Skin of body (tissue), 2 donors: Measurements from ENCODE around the gene MRE11. TPM values are rescaled to one million over a fixed set of nuclear protein-coding genes. Genes with fewer than 3 reads are reported as not detected.
"Not testable (repeated sequence)": the region's sequence is repeated elsewhere in the genome, so short reads cannot be mapped to it uniquely, and the experiment has no call there.

Experiments used
- DNase-seq: peaks from one replicate; lab custom pipeline; 2025; lab: John Stamatoyannopoulos, UW
- total RNA-seq: library from RNA; depleted of rRNA; stranded (reverse); fragments of >200 nt; gene quantifications from one replicate; pipeline ENCODE4 v1.2.3, GENCODE V29; 2014

Gene MRE11
- total RNA-seq, 1 donor from 2014 or later: 24.9 TPM

DNA sequence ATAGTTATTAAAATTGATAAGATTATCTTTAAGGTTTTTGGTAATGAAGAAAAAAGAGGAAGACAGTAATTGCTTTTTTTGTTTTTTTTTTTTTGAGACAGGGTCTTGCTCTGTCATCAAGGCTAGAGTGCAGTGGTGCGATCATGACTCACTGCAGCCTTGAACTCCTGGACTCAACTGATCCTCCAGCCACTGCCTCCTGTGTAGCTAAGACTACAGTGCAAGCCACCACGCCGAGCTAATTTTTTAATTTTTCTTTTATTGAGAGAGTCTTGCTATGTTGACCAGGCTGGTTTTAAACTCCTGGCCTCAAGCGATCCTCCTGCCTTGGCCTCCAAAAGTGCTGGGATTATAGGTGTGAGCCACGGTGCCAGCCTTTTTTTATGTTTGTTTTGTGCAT, 12.9 kb upstream of the MRE11 start:
- not testable (repeated sequence) for DNase-seq

DNA sequence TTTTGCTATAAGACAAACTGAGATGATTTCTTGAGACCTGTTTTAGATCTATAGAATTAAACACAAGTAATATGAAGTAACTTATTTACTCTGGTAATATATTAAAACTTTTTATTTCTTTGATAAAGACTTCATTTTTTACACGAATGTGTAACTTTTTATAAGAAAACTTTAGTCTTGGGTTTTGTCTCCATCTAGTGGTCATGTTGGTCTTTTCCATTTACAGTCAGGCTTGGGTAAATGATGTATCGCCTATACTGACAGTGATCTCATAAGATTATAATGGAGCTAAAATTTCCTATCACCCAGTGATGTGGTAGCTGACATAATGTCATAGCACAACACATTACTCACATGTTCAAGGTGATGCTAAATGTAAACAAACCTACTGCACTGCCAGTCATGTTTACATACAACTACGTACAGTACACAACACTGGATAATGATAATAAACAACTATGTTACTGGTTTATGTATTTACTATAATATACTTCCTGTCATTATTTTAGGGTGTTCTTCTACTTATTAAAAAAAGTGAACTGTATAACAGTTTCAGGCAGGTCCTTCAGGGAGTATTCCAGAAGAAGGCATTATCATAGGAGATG, 11.1 kb upstream of the MRE11 start:
- DNase-seq: peak; percentile 22

DNA sequence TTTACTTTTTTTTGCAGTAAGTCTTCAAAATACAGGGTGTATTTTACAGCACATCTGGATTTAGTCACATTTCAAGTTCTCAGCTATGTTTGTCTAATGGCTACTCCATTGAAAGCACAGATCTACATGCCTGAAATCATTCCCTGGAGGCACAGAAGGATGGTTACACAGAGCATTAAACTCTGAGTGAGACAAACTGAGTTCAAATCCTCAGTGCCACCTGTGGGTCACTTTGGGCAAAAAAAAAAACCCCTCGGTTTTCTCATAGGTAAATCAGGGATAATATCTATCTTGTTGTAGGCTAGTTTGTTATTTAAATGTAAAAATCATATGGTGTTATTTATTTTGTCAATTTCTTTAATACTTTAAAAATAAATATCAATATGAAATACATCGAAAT, 7.9 kb upstream of the MRE11 start:
- no peak for DNase-seq

DNA sequence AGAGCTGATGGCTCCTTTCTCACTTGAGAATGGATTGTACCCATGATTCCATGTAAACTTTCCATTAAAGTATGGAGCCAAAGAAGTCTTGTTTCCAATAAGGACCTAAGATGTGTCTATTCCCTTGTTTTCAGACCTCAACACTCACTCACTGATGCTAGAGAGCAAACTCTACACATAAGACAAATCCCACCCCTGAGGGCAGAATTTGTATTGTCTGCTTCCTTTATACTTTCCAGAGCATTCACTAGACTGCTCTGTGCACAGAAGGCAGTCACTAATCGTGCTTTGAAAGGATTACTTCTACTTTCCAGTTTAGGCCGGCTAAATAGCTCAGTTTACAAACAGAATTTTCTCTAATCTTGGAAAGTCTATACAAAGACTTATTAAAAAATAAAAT, 6.5 kb upstream of the MRE11 start:
- DNase-seq: no peak

DNA sequence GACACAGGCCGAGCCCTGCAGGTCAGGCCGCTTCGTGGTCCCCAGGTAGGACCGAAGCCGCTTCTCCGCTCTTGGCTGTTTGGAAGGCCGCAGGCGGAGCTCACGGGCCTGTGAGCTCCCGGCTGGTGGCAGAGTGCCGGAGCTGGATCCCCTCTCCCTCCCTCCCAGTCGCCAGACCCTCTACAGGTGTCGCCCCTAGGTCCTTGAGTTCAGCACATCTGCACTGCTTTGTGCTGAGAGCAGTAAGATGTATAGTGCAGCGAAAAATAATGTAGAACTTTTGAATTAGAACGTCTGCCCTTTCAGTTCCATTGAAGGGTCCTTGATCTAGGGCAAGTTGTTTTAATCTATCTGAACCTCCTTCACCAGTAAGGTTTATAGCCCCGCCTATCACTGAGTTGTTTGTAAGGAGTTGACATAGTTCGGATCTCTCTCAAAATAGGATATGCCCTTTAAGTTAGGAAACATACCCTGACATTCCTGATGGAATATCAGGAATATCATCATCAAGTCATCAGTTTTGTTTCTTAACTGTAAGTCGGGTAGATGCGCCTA, 559 bp upstream of the MRE11 start:
- no peak for DNase-seq

DNA sequence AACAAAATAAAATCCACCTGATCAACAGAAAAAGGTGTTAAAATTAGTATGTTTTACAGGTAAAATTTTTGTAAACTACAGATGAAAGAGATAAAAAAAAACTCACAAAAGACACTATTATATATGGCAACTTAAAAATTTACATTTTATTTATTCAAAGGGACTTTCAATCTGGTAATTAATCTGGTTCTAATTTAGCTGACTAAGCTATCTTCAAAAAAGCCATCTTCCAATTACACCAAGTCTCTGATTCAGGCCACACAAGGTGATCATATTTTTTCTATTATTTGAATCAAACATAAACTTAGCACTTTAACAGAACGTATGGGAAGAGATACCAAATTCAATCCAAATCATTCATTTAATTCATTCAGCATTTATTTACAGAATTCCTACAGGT, 7.6 kb downstream of the MRE11 start:
- no peak for DNase-seq

DNA sequence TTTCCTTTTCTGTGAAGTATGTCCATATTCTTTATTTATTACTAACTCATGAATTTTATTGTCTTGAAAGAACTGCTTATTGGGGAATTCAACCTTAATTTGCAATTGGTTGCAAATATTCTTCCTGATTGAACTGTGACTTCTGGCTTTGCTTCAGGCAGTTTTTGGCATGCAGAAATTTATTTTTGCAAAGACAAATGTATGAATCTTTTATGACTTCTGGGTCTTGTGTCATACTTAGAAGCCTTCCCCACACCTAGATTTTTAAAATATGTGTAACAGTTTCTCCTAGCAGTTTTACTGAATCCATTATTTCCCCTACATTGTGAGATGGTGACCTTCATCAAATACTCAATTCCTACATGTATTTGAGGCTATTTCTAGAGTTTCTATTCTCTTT, 12.3 kb downstream of the MRE11 start:
- DNase-seq: no peak

DNA sequence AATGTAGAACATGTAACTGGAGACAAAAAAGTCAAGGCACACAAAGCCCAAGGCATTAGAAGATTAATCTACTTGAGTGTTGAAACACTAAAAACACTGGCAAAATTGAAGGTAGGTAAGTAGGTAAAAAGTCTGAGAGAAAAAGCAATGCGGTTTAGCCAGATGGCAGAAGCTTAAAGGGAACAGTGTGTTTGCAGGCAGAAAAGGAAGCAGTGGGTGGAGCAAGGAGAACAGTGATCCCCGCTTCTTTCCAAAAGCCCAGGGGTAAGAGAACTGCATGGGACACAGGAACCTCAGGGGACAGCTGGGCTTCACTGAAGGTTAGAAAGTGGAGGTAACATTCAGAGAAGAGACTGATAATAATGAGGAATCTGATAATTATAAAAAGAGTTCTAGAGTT, 16.0 kb downstream of the MRE11 start:
- no peak for DNase-seq

DNA sequence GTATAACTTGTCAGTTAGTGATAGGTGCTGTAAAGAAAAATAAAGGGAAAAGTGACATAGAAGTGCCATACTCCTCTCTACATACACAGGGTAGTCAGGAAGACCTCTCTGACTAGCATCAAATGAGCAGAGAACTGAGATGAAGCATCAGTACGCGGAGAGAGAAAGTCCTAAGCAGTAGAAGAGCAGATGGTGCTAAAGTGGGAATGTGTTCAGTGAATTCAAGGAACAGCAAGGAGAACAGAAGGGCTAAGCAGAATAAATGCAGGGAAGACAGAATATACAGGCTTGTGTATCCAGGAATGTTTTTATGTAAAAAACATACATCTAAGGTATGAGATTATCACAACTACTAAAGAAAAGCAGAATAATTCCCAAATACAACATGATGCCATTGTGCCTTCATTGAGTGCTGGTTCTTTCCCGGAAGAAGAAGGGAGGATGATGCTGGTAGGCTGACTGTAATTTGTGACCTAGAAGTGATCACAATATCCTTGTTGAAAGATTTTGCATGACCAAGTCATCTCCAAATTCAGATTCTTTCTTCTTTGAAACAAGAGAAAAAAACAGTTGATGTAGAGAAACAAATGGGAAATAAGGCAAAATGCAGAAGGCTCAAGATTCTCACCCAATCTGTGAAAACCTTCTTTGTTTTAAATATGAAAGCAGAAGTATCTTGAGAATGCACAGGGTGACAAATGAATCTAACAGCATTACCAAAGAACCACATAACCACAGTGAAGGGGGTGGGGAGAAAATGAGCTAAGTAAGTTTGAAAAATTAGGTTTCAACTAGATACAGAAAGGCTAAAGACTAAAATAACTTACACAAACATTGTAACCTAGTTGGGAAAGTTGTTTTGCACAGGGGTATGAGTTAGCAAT, 20.5 kb downstream of the MRE11 start:
- DNase-seq: no peak

DNA sequence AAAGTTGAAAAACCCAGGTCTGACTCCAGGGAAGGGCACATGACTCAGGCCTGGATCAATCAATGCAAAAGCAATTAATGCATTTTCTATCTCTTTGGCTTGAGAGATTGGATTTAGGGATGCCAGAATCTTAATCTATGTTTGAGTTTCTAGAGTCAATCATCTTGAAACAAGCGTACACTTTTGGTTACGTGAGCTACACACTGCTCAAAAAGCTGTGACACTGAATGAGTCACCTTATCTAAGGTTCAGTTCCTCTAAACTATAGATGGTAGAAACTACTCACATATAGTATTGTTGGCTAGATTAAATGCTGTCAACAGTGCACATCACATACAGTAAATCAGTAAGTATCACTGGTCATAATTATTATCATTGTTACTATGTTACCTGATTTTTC, 24.2 kb downstream of the MRE11 start:
- DNase-seq: no peak

DNA sequence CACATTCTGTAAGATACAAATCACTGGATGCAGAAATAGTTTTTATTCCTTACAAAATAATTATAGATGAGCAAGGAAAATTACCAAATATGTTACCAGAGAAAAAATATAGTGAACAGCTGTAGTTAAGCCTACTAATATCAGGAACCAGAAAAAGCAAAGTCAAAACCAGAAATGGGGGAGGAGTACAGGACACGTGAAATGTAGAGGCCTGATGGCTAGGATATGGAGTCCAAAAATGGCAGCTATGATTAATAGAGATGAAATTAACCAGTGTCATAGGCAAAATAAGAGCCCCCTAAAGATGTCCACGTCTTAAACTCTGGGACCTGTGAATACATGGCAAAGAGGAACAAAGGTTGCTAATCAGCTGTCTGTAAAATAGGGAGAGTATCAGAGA, 34.1 kb downstream of the MRE11 start:
- no peak for DNase-seq

DNA sequence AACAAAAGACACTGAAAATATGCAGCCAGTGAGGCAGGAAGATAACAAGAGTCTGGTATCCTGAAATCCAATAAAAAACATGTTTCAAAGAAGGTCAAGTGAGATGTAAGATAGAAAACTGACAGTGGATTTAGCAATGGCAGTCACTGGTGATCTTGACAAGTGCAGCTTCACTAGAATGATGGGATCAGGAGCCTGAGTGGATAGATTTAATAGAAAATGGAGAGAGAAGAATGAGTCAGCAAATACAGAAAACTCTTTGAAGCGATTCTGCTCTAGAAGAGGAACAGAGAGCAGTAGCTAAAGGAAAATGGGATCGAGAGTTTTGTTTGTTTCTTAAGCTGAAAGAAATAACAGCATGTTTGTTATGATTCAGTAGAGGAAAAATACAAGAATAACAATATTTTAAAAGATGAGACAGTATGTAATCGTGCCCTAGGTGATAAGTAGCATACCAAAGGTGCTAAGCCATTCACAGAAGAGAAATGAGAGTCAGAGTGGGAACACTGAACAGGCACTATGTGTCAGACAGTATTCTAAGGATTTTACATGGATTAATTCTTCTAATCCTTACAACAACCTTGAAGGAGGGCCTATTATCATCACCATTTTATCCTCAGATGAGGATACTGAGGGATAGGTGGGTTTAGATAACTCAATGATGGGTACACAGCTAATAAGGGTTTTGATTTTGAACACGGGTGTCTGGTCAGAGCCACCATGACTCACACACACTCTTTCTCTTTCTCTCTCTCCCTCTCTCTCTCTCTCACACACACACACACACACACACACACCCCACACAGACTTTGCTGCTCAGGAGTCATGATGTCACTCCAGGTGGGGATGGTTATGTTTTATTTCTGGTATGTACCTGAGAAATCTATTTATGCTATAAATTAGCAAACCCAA, 36.3 kb downstream of the MRE11 start:
- DNase-seq: no peak

DNA sequence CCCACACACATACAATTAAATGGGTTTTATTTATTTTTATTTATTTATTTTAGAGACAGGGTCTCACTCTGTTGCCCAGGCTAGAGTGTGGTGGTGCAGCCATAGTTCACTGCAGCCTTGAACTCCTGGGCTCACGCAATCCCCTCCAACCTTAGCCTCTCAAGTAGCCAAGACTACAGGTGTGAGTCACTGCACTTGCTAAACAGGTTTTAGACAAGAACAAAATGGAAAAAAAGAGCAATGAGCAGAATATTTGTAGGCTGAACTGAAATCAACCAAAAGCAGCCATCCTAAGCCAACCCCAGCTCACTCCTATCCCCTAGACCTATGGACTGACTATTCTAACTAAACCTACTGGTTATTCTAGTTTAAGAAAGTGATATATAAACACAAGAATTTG, 37.8 kb downstream of the MRE11 start:
- no peak for DNase-seq

DNA sequence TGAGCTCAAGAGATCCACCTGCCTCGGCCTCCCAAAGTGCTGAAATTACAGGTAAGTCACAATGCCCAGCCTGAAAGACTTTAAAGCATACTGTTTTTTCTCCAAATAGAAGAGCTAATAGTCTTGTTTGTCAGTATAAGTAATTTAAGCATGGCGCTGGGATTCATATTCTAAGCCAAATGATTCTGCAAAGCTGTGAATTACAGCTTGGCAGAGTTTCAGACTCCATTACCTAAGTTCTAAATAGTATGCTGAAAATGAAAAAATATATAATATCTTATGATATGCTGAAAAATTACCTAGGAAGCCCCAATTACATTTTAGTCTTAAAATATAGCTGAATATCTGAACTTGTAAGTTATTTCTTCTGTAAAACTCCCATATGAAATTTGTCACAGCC, 39.3 kb downstream of the MRE11 start:
- DNase-seq: no peak

DNA sequence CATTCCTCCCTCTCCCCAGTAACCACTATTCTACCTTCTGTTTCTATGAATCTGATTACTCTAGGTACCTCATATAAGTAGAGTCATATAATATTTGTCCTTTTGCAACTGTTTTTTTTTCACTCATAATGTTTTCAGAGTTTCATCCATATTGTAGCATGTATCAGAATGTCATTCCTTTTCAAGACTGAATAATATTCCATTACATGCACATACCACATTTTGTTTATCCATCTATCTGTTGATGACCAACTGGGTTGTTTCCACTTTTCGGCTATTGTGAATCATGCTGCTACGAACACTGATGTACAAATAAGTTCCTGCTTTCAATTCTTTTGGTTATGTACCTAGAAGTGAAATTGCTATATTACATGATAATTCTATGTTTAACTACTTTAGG, 40.7 kb downstream of the MRE11 start:
- no peak for DNase-seq

DNA sequence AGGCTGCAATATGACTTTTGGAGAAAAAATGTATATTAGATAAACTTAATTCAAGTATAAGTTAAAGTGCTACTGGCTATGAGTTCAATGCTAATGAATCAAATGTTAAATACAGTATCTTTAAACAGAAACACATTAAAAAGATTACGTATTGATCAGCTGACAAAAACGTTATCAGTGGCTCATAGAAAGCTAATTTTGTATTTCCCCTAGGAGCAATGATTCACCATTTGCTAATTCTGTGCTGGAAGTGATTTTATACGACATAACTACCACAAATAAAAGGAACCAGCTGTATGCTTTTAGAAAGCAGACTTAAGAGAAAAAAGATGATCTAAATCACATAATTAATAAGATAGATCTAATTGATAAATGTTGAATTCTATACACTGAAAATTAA, 43.6 kb downstream of the MRE11 start:
- no peak for DNase-seq

DNA sequence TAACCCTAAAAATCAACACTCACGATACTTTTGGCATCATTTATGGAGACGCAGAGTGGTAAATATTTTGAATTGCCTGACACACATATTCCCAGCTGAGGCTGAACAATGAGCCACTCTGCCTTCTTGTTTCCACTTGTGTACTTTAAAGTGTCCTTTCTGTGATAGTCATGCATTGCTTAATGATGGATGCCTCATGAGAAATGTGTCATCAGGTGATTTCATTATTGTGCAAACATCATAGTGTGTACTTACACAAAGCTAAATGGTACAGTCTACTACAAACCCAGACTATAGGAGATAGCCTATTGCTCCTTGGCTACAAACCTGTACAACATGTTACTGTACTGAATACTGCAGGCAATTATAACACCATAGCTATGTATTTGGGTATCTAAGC, 44.2 kb downstream of the MRE11 start:
- DNase-seq: no peak

DNA sequence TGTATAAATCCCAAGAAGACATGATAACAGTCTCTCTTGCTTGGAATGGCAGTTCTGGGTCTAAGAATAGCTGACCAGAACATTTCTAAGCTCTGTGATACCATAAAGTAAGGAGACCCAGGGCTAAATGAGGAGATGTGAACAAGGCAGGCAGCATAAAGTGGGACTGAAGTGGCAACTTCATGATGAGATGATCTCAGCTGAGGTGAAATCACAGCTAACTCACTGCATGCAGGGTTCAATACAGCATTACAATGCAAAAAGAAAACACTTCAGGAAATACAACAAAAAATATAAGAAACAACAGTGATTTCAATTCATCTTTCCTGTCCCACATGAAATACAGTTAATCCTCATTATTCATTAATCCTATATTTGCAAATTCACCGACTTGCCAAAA, 44.6 kb downstream of the MRE11 start:
- no peak for DNase-seq

DNA sequence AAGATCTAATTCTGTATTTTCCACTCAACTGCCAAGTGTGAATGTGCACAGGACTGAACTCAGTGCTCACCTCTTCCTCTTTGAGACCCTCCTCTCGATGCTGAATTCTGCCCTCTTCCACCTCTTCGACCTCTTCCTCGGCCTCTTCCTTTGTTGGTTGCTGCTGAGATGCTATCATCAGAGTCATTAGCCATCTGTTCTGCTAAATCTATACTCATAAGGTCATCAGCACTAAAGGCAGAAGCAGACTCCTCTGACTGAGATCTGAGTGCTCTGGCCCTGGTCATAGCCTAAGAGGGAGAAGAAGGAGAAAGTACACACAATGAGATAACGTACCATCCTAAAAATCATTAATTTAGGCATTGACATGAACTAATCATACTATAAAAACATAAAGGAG, 46.5 kb downstream of the MRE11 start:
- DNase-seq: no peak

DNA sequence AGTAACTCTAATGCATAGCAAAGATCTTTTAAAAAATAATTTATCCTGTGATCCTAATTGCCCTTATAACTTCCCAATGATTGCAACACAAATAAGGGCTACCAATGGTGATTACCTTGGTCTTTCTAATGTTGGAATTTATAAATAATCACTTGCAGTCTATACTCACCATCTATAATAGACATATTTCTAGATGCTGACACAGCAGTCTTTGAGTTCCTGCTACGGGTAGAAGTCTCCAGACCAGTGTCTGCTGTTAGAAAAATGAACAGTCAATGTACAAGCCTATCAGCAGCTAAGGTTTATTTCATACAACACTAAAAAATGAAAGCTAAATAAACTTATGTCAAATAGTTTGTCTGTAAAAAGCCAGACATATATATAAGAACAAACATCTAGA, 48.0 kb downstream of the MRE11 start:
- DNase-seq: no peak

DNA sequence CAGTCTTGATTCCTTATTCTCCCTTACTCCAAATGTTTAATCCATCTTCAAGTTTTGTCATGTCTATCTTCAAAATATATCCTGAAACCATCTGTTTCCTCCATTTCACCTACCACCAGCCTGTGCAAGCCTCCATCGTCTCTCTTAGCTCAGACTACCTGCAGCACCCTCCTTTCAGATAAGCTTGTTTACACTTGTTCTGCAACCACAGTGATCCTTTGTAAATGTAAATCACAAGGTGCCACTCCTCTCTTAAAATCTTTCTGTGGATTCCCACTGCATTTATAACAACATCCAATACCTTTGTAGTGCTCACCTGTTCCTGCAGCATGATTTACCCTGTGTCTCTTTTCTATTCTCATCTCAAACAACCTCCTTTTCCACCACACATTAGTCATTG, 60.6 kb downstream of the MRE11 start:
- no peak for DNase-seq

DNA sequence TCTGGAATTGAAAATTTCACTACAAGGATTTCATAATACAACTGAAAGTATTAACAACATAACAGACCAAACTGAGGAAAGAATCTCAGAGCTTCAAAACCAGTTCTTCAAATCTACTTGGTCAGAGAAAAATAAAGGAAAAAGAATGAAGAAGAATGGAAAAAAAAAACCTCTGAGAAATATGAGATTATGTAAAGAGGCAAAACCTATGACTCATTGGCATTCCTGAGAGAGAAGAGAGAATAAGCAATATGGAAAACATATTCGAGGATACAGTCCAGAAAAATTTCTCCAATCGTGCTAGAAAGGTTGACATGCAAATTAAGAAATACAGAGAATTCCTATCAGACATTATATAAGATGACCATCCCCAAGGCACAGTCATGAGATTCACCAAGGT, 69.0 kb downstream of the MRE11 start:
- DNase-seq: no peak
